Hematopoietic multipotent progenitor cell (in vitro differentiated cells): ENCODE measurements around the gene GOLGA6L7. TPM values are rescaled to one million over a fixed set of nuclear protein-coding genes. Genes with fewer than 3 reads are reported as not detected.
"Not testable (repeated sequence)": the region's sequence is repeated elsewhere in the genome, so short reads cannot be mapped to it uniquely, and the experiment has no call there.

Experiments used
- DNase-seq, 3 donors: peaks; one replicate each; pipeline ENCODE4 v3.0.0-alpha.2; 2011 to 2015; ENCODE audit warnings: low read depth in 2 of 3, low spot score in 2 of 3
- total RNA-seq: library from RNA; depleted of rRNA; stranded (reverse); fragments of >200 nt; gene quantifications from one replicate; pipeline ENCODE4 v1.2.3, GENCODE V29; 2012

Gene GOLGA6L7
- total RNA-seq, 1 donor: not detected

DNA sequence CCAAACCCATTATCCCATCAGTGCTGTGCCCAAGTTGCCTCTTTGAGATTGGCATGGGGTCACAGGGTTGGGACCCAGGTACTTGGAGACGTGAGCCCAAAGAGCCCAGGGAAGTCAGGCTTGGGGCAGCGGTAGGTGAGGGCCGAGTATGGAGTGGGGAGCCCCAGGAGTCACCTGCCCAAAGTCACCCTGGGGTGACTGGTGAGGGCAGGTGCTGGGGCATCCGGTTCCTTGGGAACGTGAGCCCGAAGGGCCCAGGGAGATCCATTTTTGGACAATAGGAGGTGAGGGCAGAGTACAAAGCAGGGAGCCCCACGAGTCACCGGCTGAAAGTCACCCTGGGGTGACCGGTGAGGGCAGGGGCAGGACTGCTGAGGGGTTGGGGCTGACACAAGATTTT, 485 bp downstream of the GOLGA6L7 start:
- DNase-seq: not testable (repeated sequence)

DNA sequence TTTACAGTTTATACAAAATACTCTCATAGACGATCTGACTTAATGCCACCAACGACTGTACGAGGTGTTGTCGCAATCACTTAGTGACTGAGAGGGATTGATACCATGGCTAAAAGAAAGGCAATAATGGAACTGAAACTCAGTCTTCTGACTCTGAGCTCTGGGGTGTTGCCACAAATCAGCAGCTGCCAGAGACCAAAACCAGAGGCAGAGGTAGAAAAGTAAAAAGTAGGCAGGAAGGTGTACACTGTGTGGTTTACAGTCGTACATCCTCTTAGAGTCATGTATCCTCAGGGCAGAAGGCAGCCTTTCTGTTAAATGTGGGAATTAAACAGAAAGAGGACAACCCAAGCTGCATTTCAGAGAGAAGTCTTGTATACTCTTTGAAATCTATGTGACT, 1.2 kb downstream of the GOLGA6L7 start:
- not testable (repeated sequence) for DNase-seq

DNA sequence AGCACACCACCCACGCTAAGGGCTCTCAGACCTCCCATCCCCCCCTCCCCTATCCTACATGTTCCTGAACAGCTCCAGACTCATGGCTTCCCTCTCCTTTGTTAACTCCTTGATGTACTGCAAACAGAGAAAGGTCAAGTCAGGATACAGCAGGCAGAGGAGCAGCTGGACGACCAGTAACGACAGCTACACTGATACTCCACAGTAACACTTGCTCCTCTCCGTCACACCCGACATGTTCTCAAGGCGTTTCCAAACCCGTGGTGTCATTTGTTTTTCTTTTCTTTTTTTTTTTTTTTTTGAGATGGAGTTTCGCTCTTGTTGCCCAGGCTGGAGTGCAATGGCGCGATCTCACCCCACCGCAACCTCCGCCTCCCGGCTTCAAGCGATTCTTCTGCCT, 4.3 kb downstream of the GOLGA6L7 start:
- not testable (repeated sequence) for DNase-seq

DNA sequence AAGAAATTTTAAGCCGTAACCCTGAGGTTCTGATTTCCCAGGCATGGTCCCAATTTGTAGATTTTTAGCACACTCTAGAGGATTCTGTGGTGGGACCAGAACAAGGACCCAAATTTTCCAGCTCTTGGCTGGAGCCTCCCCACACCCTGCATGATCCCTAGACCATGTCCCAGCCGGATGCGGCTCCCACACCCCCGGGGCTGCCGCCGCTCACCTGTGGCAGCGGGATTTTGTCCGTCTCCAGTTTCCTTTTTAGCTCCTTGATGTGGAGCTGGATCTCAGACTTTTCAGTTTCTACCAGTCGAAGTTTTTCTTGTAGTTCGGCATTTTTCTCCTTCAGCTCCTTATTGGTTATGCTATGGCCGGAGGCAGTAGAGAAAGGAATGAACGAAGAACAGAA, 4.9 kb downstream of the GOLGA6L7 start:
- not testable (repeated sequence) for DNase-seq

DNA sequence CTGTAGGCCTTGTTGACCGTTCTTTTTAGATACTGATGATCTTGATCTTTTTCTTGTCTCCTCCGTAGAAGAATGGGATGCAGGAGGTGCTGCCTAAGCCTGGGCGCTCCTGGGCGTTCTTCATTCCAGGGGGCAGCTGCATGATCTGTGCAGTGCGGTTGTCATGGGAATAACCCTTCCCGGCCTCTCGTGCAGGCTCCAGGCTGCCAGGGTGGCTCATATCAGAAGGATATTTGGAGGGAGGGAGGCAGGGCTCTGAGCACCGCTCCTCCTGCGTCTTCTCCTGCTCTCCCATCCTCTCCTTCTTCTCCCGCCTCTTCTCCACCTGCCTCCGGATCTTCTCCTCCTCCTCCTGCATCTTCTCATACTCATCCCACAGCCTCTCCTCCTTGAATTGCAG, 6.2 kb downstream of the GOLGA6L7 start:
- DNase-seq: not testable (repeated sequence)

DNA sequence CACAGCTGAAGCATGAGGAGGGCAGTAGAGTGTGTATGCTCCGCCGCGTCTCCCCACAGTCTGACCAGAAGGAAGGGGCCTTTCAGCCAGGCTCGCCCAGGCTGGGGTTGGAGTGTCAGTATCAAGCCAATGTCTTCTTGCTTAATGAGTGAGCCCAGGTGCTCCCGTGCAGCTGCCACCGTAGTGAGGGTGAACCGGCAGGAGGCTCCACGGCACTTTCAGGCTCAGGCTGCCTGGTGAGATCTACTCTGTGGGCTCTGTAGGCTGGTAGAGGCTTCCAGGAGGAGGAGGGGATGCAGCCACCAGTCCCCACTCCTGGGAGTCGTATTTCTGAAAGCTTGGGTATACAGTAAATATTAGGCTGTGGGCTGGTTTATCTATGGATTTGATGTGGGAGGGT, 8.2 kb downstream of the GOLGA6L7 start:
- not testable (repeated sequence) for DNase-seq

DNA sequence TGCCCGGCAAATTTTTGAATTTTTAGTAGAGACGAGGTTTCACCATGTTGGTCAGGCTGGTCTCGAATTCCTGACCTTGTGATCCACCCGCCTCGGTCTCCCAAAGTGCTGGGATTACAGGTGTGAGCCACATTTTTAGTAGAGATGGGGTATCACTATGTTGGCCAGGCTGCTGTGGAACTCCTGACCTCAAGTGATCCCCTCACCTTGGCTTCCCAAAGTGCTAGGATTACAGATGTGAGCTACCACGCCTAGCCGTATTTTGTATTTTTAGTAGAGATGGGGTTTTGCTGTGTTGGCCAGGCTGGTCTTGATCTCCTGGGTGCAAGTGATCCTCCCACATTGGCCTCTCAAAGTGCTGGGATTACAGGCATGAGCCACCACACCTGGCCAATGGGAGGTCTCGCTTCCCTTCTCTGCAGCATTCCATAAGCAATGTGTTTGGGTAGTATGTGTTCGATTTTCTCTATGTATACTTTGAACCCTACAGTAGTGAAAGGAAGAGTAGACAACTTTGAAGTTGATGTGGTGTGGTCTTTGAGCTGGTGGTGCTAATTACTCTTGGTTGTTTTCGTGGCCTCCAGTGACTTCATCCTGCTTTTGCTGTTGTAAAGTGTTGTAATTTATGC, 13.4 kb downstream of the GOLGA6L7 start:
- DNase-seq: not testable (repeated sequence)

DNA sequence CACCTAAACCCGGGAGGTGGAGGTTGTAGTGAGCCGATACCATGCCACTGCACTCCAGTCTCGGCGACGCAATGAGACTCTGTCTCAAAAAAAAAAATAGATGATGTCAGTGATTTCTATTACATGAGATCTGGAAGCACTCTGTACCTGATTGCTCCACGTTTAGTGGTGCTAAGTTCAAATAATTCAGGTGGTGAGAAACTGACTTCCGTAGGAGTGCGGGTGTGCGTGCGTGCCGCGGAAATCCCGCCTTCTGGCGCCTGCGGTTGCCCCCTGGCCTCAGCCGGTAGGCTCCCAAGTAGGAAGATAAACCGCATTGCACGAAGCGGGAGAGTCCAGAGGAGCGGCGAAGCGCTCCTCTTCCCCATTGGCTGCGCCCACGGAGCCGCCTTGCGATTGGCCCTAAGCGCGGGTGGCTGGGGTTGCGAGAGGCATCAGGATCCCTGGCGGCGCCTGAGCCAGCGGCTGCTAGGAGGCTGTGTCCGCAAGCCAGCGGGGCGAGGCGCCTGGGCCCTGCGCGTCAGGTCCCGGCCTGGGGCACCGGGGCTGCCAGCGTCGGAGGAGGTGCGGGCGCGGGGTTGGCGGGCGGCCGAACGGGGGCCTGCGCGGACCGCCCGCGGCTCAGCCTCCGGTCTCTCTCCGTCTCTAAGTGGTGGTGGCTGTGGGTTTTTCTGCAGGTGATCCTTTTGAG, 16.4 kb downstream of the GOLGA6L7 start:
- DNase-seq: peak; percentile 37 to 82 (median 66)

DNA sequence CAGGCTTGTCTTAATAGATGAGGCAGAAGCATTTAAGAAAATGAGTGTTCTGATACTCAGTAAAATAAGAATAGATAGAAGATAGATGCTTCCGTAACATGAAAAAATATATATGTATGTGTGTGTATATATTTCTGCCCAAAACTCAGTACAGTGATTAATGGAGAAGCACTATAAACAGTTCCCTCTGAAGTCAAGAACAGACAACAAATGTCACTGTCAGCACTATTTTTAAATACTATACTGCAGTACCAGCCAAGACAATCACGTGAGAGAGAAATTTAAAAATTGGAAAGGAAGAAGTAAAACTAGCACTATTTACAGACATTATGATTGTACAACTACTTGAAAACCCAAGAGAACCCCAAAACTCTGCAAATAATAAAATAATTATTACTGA, 27.0 kb downstream of the GOLGA6L7 start:
- DNase-seq: not testable (repeated sequence)

DNA sequence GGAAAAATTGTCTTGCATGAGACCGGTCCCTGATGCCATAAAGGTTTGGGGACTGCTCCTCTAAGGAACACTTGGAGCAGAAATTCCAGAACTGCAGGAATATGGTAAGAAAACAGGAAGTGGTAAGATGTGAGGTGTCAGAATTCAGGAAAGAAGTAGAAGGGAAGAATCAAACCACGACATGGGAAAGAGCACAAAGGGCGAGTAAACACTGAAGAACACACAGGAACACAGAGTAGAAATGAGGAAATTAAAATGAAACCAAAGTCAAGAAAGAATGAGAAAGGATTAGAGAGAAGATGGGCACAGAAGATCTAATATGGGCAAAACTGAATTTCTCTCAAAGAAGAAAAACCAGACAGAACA, 28.5 kb downstream of the GOLGA6L7 start:
- not testable (repeated sequence) for DNase-seq

DNA sequence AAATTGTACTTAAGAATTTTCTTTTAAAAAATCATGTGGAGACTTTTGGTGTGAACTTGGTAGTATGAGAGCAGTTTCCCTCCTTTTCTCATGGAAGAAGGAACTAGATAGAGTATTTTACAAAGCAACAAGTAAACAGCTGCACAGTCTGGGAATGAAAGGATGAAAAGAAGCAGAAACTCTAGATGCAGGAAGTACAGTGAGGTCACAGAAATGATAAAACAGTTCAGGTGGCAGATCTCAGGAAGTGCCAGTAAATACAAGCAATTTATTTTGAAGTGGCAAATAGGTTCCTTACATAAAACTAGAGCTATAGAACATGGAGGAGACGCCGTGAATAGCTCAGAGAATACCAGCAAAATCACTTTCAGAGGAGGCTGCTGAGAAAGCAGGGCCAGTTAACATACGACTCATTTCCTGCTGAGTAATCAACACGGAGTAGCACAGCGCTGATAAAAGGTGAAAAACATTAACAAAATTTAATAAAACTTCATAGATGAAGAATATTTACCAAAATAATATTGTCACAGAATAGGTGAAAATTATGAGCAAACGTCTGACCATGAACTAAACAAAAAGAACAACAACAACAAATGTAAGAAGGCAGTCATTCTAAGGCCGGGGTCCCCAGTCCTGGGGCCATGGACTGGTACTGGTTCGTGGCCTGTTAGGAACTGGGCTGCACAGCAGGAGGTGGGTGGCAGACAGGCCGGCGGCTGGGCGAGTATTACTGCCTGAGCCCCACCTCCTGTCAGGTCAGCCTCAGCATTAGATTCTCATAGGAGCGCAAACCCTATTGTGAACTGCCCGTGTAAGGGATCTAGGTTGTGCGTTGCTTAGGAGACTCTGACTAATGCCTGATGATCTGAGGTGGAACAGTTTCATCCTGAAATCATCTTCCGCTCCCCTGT, 29.2 kb downstream of the GOLGA6L7 start:
- peak in 2 of 3 donors; percentile 27 to 38 for DNase-seq

DNA sequence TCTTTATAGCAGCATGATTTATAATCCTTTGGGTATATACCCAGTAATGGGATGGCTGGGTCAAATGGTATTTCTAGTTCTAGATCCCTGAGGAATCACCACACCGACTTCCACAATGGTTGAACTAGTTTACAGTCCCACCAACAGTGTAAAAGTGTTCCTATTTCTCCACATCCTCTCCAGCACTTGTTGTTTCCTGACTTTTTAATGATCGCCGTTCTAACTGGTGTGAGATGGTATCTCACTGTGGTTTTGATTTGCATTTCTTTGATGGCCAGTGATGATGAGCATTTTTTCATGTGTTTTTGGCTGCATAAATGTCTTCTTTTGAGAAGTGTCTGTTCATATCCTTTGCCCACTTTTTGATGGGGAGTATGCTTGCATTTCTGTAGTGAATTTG, 30.3 kb downstream of the GOLGA6L7 start:
- DNase-seq: not testable (repeated sequence)

DNA sequence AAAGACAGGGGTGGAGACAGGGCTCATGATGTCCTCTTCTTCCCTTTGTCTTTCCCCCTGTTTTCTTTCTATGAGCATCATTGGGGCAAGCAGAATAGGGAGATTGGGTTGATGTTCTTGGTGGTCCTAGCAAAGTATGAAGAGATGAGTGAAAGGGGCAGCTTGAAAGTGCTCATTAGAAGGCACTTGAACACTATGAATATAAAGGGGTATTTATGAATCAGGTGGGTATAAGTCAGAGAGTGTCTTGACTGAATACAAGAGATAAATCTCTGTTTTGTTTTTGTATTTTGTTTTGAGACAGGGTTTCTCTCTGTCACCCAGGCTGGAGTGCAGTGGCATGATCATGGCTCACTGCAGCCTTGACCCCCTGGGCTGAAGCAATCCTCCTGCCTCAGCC, 34.4 kb downstream of the GOLGA6L7 start:
- not testable (repeated sequence) for DNase-seq

DNA sequence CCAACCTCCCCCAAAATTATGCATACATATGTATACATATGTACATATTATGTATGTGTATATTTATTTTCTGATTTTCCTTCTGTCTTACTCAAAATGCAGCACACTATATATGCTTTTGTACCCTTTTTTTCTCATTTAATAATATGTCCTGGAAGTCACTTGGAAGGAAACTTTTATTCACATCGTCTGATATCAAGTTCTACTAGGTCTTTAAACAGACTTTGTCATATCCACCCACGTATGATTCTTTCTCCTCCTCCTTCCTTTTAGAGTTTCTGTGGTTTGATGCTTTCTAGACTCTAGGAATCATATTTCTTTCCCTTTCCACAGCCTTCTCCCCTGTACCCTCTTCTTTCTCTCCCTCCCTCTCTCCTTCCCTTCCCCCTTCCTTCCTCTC, 35.1 kb downstream of the GOLGA6L7 start:
- DNase-seq: not testable (repeated sequence)

DNA sequence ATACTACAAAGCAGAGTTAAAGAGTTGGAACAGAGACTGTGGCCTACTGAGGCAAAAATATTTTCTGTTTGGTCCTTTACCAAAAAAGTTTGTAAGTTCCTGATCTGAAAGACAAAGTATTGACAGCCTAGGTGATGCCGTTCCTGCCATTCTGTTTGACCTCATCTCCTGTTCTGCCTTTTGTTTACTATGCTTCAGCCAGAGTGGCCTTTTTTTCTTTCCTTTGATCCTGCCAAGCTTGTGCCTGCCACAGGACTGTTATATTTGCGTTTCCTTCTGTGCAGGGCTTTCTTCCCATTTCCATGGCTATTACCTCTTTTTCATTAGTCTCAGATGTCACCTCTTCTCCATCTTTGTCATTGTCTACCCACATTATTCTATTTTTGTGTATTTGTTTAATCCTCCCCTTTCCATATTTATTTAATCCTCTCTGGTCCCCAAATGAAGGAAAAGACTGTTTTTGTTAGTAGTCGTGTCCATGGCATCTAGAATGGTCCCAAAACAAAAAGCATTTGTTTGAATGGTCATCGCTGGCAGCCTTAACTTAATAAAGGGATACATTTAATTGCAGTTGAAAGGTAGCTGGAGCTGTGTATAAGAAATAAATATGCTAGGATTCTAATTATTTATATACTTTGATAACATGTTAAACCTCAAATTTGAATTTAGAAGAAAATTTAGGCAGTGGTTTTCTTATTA, 36.4 kb downstream of the GOLGA6L7 start:
- not testable (repeated sequence) for DNase-seq

DNA sequence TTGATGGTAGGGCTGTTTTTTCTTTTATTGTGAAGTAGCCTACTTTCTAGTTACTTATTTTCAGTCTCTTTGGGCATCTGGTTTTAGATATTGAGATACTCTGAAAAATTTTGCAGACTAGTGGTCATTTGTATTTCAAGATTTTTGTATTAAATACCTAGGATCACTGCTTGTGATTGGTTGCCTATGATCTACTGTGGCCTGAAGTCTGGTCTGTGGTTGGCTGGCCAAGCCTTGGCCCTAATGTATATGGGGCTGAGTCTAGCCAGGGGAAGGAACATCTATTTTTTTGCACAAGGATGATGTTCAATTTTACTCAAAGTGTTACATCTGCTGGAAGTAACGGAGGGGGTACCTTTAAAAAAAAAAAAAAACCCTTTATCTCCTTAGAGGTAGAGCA, 38.0 kb downstream of the GOLGA6L7 start:
- not testable (repeated sequence) for DNase-seq

DNA sequence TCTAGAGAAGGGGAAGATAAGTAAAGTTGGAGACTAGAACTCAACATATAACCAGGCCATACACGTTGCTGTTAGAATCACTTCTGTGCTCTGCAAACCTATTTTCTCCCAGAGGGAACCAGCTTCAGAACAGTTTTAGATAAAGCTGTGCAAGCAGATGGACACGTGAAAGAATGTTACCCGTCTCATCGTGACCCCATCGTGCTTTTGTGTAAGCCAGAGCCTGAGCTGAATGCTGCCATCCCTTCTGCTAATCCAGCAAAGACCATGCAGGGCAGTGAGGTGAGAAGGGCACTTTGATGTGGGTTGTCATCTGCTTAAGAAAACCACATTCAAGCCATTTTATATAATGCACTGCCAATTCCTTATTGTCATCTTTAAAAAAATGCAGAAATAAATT, 40.3 kb downstream of the GOLGA6L7 start:
- not testable (repeated sequence) for DNase-seq

DNA sequence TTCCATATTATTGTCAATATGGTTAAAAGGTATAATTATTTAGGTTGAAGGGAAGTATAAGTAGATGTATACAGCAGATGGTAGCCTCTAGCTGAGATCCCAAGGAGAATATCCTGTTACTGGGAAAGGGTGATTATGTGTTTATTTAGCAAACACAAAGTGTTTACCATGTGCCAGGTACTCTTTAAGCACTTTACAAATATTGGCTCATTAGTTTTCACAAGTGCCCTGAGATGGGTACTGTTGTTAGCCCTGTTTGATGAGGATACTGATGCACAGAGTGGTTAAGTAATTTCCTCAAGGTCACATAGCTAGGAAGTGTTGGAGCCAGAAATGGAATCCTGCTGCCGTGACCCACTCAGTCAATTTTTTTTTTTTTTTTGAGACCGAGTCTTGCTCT, 48.1 kb downstream of the GOLGA6L7 start:
- not testable (repeated sequence) for DNase-seq

DNA sequence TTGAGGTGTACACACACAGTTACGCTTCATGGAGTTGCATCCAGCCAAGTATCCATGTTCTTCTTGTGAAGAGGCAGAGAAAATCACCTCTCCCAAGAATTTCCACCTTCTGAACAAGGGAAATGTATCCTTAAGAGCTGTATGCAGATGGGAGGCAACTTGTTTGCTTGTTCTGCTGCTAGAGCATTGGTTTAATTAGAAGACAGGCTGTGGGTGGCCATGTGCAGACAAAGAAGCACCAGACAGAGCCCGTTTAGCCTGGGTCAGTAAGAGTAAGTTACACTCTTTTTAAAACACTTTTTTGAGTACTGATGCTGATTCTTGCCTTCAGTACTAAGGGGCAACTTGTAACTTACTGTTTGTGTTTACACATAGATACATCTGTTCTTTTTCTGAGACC, 50.2 kb downstream of the GOLGA6L7 start:
- DNase-seq: not testable (repeated sequence)

DNA sequence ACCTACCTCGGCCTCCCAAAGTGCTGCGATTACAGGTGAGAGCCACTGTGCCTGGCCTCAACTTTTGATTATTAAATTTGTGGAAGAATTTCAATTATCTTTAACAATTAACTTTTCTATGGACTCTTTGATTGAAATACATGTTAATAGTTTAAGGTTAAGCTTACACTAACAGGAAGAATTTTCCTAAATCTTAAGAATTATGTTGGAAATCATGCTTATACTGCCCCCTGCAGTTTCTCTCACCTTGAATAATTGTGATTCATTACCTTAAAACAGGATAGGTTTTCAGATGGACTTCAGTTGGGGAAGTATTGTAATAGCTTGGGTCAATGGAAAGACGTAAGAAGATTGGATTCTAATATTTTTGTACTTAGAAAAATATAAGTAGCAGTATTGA, 54.2 kb downstream of the GOLGA6L7 start:
- not testable (repeated sequence) for DNase-seq
